Sigmoid colon (tissue), 4 donors: ENCODE results near the gene OR51I2.

Source experiments
- CTCF ChIP-seq, 4 experiments: fragments of 450-650 bp in 3 of 4; fragments of 200-600 bp in 1 of 4; IDR thresholded peaks; one replicate each; pipeline ENCODE4 v1.5.1; 2016 to 2019; ENCODE audit warnings: antibody characterized with exemption in 4 of 4, mild to moderate bottlenecking in 3 of 4, moderate library complexity in 2 of 4
- POLR2AphosphoS5 ChIP-seq, 4 donors: sonication (generic); formaldehyde crosslinking; IDR thresholded peaks; one replicate each; pipeline ENCODE4 v1.6.1; 2017; ENCODE audit warnings: antibody characterized with exemption in 4 of 4

- TF ChIP-seq POLR2AphosphoS5 (IDR thresholded peaks at IDR 0.05) (no peak), CTCF (IDR thresholded peaks at IDR 0.05) (no peak)
These were observed 39.3 kb downstream of the OR51I2 start, which contains the start of gene OR52D1 for GRCh38 chr11:5488385-5488784.
